GM23338 (cell line): Measurements from ENCODE around the gene MRPL22. TPM values are rescaled to one million over a fixed set of nuclear protein-coding genes. Genes with fewer than 3 reads are reported as not detected.
A peak's percentile ranks its signal among the peaks of the same experiment; 100 is the strongest.

Experiments used
- ATAC-seq: fragments of 200-7000 bp; cut with Tn5 transposase; 3 replicates; pipeline ENCODE4 v1.9.1; 2020
- DNase-seq: peaks from one replicate; pipeline ENCODE4 v3.0.0-alpha.2; 2015; ENCODE audit warnings: low spot score
- H2AFZ ChIP-seq: fragments of 200-600 bp; sonication (generic); 2 replicates; pipeline ENCODE4 v1.8.0; 2016; ENCODE audit warnings: antibody characterized with exemption, mild to moderate bottlenecking, moderate library complexity
- H3F3A ChIP-seq: fragments of 200-600 bp; sonication (generic); replicated peaks from 2 replicates; pipeline ENCODE4 v1.8.0; 2017; ENCODE audit warnings: antibody characterized with exemption, mixed run types, low read depth
- H3K27ac ChIP-seq: fragments of 200-600 bp; sonication (generic); 2 replicates; pipeline ENCODE4 v1.6.1; 2016; ENCODE audit warnings: low read depth
- H3K27me3 ChIP-seq: fragments of 200-600 bp; sonication (generic); 2 replicates; pipeline ENCODE4 v1.8.0; 2016; ENCODE audit warnings: mild to moderate bottlenecking, mixed run types, moderate library complexity; ENCODE audit not compliant: insufficient read depth
- H3K36me3 ChIP-seq: fragments of 200-600 bp; sonication (generic); 2 replicates; pipeline ENCODE4 v1.8.0; 2016; ENCODE audit warnings: mild to moderate bottlenecking; ENCODE audit not compliant: insufficient read depth
- H3K4me1 ChIP-seq: fragments of 200-600 bp; sonication (generic); 2 replicates; pipeline ENCODE4 v1.8.0; 2016; ENCODE audit warnings: mild to moderate bottlenecking, moderate library complexity; ENCODE audit not compliant: insufficient read depth
- H3K4me2 ChIP-seq: fragments of 200-600 bp; sonication (generic); 2 replicates; pipeline ENCODE4 v1.7.1; 2017; ENCODE audit warnings: mixed run types
- H3K4me3 ChIP-seq: fragments of 200-600 bp; sonication (generic); 2 replicates; pipeline ENCODE4 v1.6.1; 2016; ENCODE audit warnings: mixed run types
- H3K79me2 ChIP-seq: fragments of 200-600 bp; sonication (generic); replicated peaks from 2 replicates; pipeline ENCODE4 v1.8.0; 2017; ENCODE audit warnings: mild to moderate bottlenecking; ENCODE audit not compliant: insufficient read depth
- H3K9me2 ChIP-seq: fragments of 200-600 bp; sonication (generic); 2 replicates; pipeline ENCODE4 v1.8.0; 2017; ENCODE audit not compliant: insufficient read depth
- H4K20me1 ChIP-seq: fragments of 200-600 bp; sonication (generic); replicated peaks from 2 replicates; pipeline ENCODE4 v1.8.0; 2017; ENCODE audit warnings: mild to moderate bottlenecking; ENCODE audit not compliant: insufficient read depth
- H3K27ac Mint-ChIP-seq: 2 replicates; pipeline ENCODE4 v1.8.0; 2020; ENCODE audit warnings: inconsistent platforms, mild to moderate bottlenecking, moderate library complexity, mixed read lengths
- H3K27me3 Mint-ChIP-seq: 3 replicates; pipeline ENCODE4 v1.8.0; 2022; ENCODE audit warnings: low read depth, mild to moderate bottlenecking, moderate library complexity, mixed read lengths, inconsistent platforms; ENCODE audit not compliant: insufficient read depth, poor library complexity
- H3K36me3 Mint-ChIP-seq: 3 replicates; pipeline ENCODE4 v1.8.0; 2021; ENCODE audit warnings: low read depth, mild to moderate bottlenecking, inconsistent platforms, moderate library complexity, mixed read lengths
- H3K4me1 Mint-ChIP-seq: 3 replicates; pipeline ENCODE4 v1.8.0; 2020; ENCODE audit warnings: mild to moderate bottlenecking, inconsistent platforms, mixed read lengths
- H3K4me3 Mint-ChIP-seq: 3 replicates; pipeline ENCODE4 v1.8.0; 2021; ENCODE audit warnings: moderate library complexity, mild to moderate bottlenecking, inconsistent platforms, mixed read lengths
- H3K9me3 Mint-ChIP-seq: 3 replicates; pipeline ENCODE4 v1.8.0; 2020; ENCODE audit warnings: moderate library complexity, mild to moderate bottlenecking, inconsistent platforms, mixed read lengths
- CREB1 ChIP-seq: fragments of 250-450 bp; sonication (Bioruptor Pico); IDR thresholded peaks from 2 replicates; pipeline ENCODE4 v1.5.0; 2020; ENCODE audit warnings: low read depth, mild to moderate bottlenecking, moderate library complexity
- CTCF ChIP-seq, 2 experiments: fragments of 200-600 bp in 1 of 2; sonication (generic) in 1 of 2; conservative IDR thresholded peaks; 2 replicates each; pipeline versions ENCODE4 v1.5.1 to v1.6.1; 2016 to 2017; ENCODE audit warnings: antibody characterized with exemption in 2 of 2, low read depth in 2 of 2, mild to moderate bottlenecking in 2 of 2, moderate library complexity in 1 of 2
- ETS1 ChIP-seq: IDR thresholded peaks from 2 replicates; pipeline ENCODE4 v1.6.1; 2016; ENCODE audit warnings: antibody characterized with exemption
- JUNB ChIP-seq: IDR thresholded peaks from one replicate; pipeline ENCODE4 v1.6.1; 2016; ENCODE audit warnings: antibody characterized with exemption; ENCODE audit not compliant: unreplicated experiment
- NANOG ChIP-seq: IDR thresholded peaks from 2 replicates; pipeline ENCODE4 v1.6.1; 2016; ENCODE audit warnings: antibody characterized with exemption, borderline replicate concordance
- POLR2AphosphoS5 ChIP-seq: IDR thresholded peaks from 2 replicates; pipeline ENCODE4 v1.6.1; 2016; ENCODE audit warnings: antibody characterized with exemption, low read depth
- REST ChIP-seq: IDR thresholded peaks from one replicate; pipeline ENCODE4 v1.6.1; 2018; ENCODE audit warnings: antibody characterized with exemption; ENCODE audit not compliant: unreplicated experiment
- STAT1 ChIP-seq: IDR thresholded peaks from one replicate; pipeline ENCODE4 v1.6.1; 2016; ENCODE audit warnings: antibody characterized with exemption; ENCODE audit not compliant: unreplicated experiment
- ZNF114 ChIP-seq: fragments of 250-450 bp; sonication (Bioruptor Pico); IDR thresholded peaks from 2 replicates; pipeline ENCODE4 v1.5.0; 2020; ENCODE audit warnings: mild to moderate bottlenecking, moderate library complexity
- ZNF331 ChIP-seq: fragments of 250-450 bp; sonication (Bioruptor Pico); IDR thresholded peaks from 2 replicates; pipeline ENCODE4 v1.5.0; 2020; ENCODE audit warnings: low read depth, mild to moderate bottlenecking, moderate library complexity
- ZNF462 ChIP-seq: fragments of 250-450 bp; sonication (Bioruptor Pico); IDR thresholded peaks from 2 replicates; pipeline ENCODE4 v1.5.0; 2020; ENCODE audit warnings: mild to moderate bottlenecking, moderate library complexity
- polyA plus RNA-seq: library from polyadenylated mRNA; unstranded; fragments of >200 nt; fragmentation: Nextera tagmentation; extraction: Ambion mirVana; gene quantifications from 2 replicates; pipeline ENCODE4 v1.2.1, GENCODE V29; 2016
- total RNA-seq: library from RNA; depleted of rRNA; stranded (reverse); fragments of >200 nt; shearing (Covaris generic); gene quantifications from 2 replicates; pipeline ENCODE4 v1.2.3, GENCODE V29; 2014

The MRPL22 gene
- total and polyA plus RNA-seq, 2 experiments from 2014 or later = 32.1 to 256 TPM

GRCh38 chr5:154937186-154937717, 3.6 kb upstream of the MRPL22 start (continued):
- no peak for TF ChIP-seq ZNF462
- no peak for TF ChIP-seq CREB1 (CRISPR knock-in tag)
- no peak for TF ChIP-seq CTCF (conservative IDR thresholded peaks at IDR 0.05; ENCODE audit: low read depth in 2 of 2)
- no peak for TF ChIP-seq STAT1

- H3K27ac ChIP-seq = peak within 1 kb of the TSS; percentile 46; the same call in 1 of the 2 replicates
- H3K4me3 Mint-ChIP-seq = peak within 1 kb of the TSS; percentile 91
- ATAC-seq (peak; percentile 93), DNase-seq (peak; percentile 97)
- peaks cover 2% of the 10 kb centered on the region; the same call in 1 of the 2 replicates for H4K20me1 ChIP-seq
- peaks cover 6% of the 10 kb centered on the region for H3K27me3 Mint-ChIP-seq
- H3K4me2 ChIP-seq = peak within 1 kb of the TSS; percentile 92
- peaks cover 17% of the 10 kb centered on the region for H3K36me3 Mint-ChIP-seq
- no peaks in the 10 kb centered on the region for H3K9me2 ChIP-seq
- no peak within 1 kb of the TSS for H3K27ac Mint-ChIP-seq
- H3F3A ChIP-seq = no peaks in the 10 kb centered on the region
- H2AFZ ChIP-seq = peak within 1 kb of the TSS; percentile 98
- H3K79me2 ChIP-seq = peaks cover 62% of the 10 kb centered on the region
- peaks cover 7% of the 10 kb centered on the region; the same call in 1 of the 2 replicates for H3K36me3 ChIP-seq
- peaks cover 11% of the 10 kb centered on the region for H3K4me1 Mint-ChIP-seq
- H3K27me3 ChIP-seq = no peaks in the 10 kb centered on the region
- peak within 1 kb of the TSS; percentile 97 for H3K4me3 ChIP-seq
- peaks cover 16% of the 10 kb centered on the region for H3K4me1 ChIP-seq
- H3K9me3 Mint-ChIP-seq = no peaks in the 10 kb centered on the region
- peak; percentile 81 for TF ChIP-seq POLR2AphosphoS5
- TF ChIP-seq STAT1 = peak; percentile 16
- peak; percentile 68; the same call in 1 of the 2 replicates for TF ChIP-seq CREB1 (CRISPR knock-in tag)
- TF ChIP-seq ZNF114 = no peak
- TF ChIP-seq ZNF331 (CRISPR knock-in tag) = no peak
- TF ChIP-seq ETS1 = no peak
- TF ChIP-seq JUNB = no peak
- TF ChIP-seq NANOG = no peak
- peak; percentile 16 for TF ChIP-seq REST
These were observed 3.0 kb upstream of the MRPL22 start, which contains the start of gene GEMIN5 for GRCh38 chr5:154937718-154938466. TSS of gene GEMIN5 (minus strand) at chr5:154938211. CDS start at chr5:154938133, 78 bp downstream.
